Keratinocyte (primary cell): ENCODE data around the gene PRKAG2. TPM values are rescaled to one million over a fixed set of nuclear protein-coding genes. Genes with fewer than 3 reads are reported as not detected.

ENCODE experiments used
- DNase-seq: peaks from one replicate; pipeline ENCODE4 v3.0.0-alpha.2; 2011; ENCODE audit warnings: low read depth, missing footprints, low spot score
- FAIRE-seq: peaks from 2 replicates; lab custom pipeline; 2011; peaks lifted over from hg19 to GRCh38; lab: Jason Lieb, UNC
- H2AFZ ChIP-seq: 2 replicates; pipeline ENCODE4 v1.6.0; 2012; ENCODE audit warnings: low read length, control low read depth, inconsistent platforms; ENCODE audit not compliant: control insufficient read depth
- H3K27ac ChIP-seq: 2 replicates; pipeline ENCODE4 v1.5.1; 2011; ENCODE audit warnings: low read length; ENCODE audit not compliant: control insufficient read depth, insufficient read depth
- H3K27me3 ChIP-seq: 3 replicates; pipeline ENCODE4 v1.6.0; 2011; ENCODE audit warnings: low read length; ENCODE audit not compliant: control insufficient read depth, insufficient read depth; ENCODE audit errors: extremely low read depth
- H3K36me3 ChIP-seq, 2 experiments: 2 replicates in 1 of 2; 3 replicates in 1 of 2; pipeline ENCODE4 v1.5.1; 2011; ENCODE audit warnings: low read length in 2 of 2, mild to moderate bottlenecking in 1 of 2; ENCODE audit not compliant: control insufficient read depth in 2 of 2, insufficient read depth in 2 of 2; ENCODE audit errors: extremely low read depth in 1 of 2
- H3K4me1 ChIP-seq: 3 replicates; pipeline ENCODE4 v1.5.1; 2011; ENCODE audit warnings: low read length; ENCODE audit not compliant: control insufficient read depth, insufficient read depth; ENCODE audit errors: extremely low read depth
- H3K4me2 ChIP-seq: 3 replicates; pipeline ENCODE4 v1.6.0; 2011; ENCODE audit warnings: low read depth, low read length; ENCODE audit not compliant: control insufficient read depth, insufficient read depth; ENCODE audit errors: extremely low read depth
- H3K4me3 ChIP-seq, 3 experiments: fragments of 200-600 bp in 1 of 3; sonication (generic) in 1 of 3; 2 replicates in 2 of 3; 3 replicates in 1 of 3; pipeline ENCODE4 v1.5.1; 2011 to 2016; ENCODE audit warnings: low read length in 3 of 3, mild to moderate bottlenecking in 3 of 3, control low read depth in 2 of 3, inconsistent platforms in 1 of 3, low read depth in 1 of 3, mixed read lengths in 1 of 3, mixed run types in 1 of 3, moderate library complexity in 1 of 3; ENCODE audit not compliant: control insufficient read depth in 2 of 3, insufficient read depth in 2 of 3; ENCODE audit errors: extremely low read depth in 1 of 3
- H3K79me2 ChIP-seq: 2 replicates; pipeline ENCODE4 v1.6.0; 2012; ENCODE audit warnings: low read length; ENCODE audit not compliant: control insufficient read depth, insufficient read depth
- H3K9ac ChIP-seq: 3 replicates; pipeline ENCODE4 v1.6.0; 2011; ENCODE audit warnings: low read length; ENCODE audit not compliant: control insufficient read depth, insufficient read depth; ENCODE audit errors: extremely low read depth
- H3K9me1 ChIP-seq: 3 replicates; pipeline ENCODE4 v1.6.0; 2011; ENCODE audit warnings: low read length; ENCODE audit not compliant: control insufficient read depth, insufficient read depth; ENCODE audit errors: extremely low read depth
- H3K9me3 ChIP-seq: 2 replicates; pipeline ENCODE4 v1.5.1; 2012; ENCODE audit warnings: low read depth, low read length; ENCODE audit not compliant: control insufficient read depth
- H4K20me1 ChIP-seq: 3 replicates; pipeline ENCODE4 v1.6.0; 2011; ENCODE audit warnings: low read length; ENCODE audit not compliant: control insufficient read depth, insufficient read depth; ENCODE audit errors: extremely low read depth
- EZH2 ChIP-seq: IDR thresholded peaks from one replicate; pipeline ENCODE4 v1.6.1; 2012; ENCODE audit warnings: inconsistent platforms, mild to moderate bottlenecking, low read length, moderate library complexity
- dilution Hi-C: fragments of 300-500 bp; cut with MboI; formaldehyde crosslinking; loops from one replicate; pipeline ENCODE4 v1.7.0; 2020; ENCODE audit warnings: low sequenced_read_pairs; ENCODE audit not compliant: extremely low pct_ligation_motif_present
- polyA plus RNA-seq, 5 experiments: library from polyadenylated mRNA; depleted of rRNA in 3 of 5; stranded (reverse) in 3 of 5; stranded (forward) in 1 of 5; unstranded in 1 of 5; fragments of >200 nt; gene quantifications; 1 replicate in 1 of 5; 2 replicates in 3 of 5; 3 replicates in 1 of 5; pipeline versions ENCODE4 v1.2.1 to v1.2.3, GENCODE V29; 2011 to 2012; ENCODE audit warnings: missing spikeins in 2 of 5, low read depth in 1 of 5, low replicate concordance in 1 of 5
- TF ChIP-seq, protein P1 (sequence below), 3 experiments: IDR thresholded peaks in 1 of 3; conservative IDR thresholded peaks in 1 of 3; optimal IDR thresholded peaks in 1 of 3; 2 replicates in 2 of 3; 3 replicates in 1 of 3; pipeline versions ENCODE3 to v1.5.1; 2011; ENCODE audit warnings: low read length in 3 of 3, mild to moderate bottlenecking in 3 of 3, moderate library complexity in 2 of 3, control low read depth in 1 of 3, inconsistent platforms in 1 of 3; ENCODE audit not compliant: insufficient read depth in 2 of 3; ENCODE audit errors: extremely low read depth in 1 of 3

The PRKAG2 gene
- polyA plus RNA-seq, 1 donor (not counting 4 experiments of a cell fraction or from before 2014, with no cell fraction given): 39.5 TPM

DNA sequence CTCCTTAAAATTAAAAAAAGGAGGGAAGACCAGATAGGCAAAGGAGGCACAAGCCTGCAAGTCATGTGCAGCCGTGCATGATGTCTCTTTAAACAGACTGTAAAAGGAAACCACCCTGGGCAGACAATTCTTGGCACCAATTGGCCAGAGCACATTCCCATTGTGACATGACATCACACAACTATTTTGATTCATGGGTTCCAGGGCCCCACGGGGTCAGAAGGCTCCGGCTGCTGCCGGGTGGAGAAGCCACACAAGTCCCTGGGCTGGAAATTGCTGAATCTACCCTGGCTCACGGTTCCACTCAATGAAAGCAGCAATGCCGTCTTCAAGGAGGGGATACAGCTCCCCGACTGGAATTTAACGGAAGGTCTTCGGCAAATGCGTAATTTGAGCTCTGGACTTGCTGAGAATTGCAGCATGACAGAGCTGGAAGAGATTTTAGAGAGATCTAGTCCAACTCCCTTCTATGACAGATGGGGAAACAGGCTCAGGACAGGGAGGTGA, 140.5 kb downstream of the PRKAG2 start:
- Histone ChIP-seq H3K79me2 (no peaks in the 10 kb centered on the region), H4K20me1 (no peaks in the 10 kb centered on the region), H2AFZ (peak overlapping the region; percentile 69), H3K27me3 (no peaks in the 10 kb centered on the region), H3K4me1 (peaks cover 11% of the 10 kb centered on the region), H3K9ac (peak overlapping the region; percentile 17), H3K4me3 (peak overlapping the region in 2 of 3 experiments; percentile 11 to 39), H3K9me1 (no peaks in the 10 kb centered on the region), H3K4me2 (peak overlapping the region; percentile 63), H3K27ac (peak overlapping the region; percentile 6), H3K9me3 (peaks cover 3% of the 10 kb centered on the region), H3K36me3 (no peaks in the 10 kb centered on the region)
- no peak for TF ChIP-seq EZH2
- TF ChIP-seq, protein P1, sequence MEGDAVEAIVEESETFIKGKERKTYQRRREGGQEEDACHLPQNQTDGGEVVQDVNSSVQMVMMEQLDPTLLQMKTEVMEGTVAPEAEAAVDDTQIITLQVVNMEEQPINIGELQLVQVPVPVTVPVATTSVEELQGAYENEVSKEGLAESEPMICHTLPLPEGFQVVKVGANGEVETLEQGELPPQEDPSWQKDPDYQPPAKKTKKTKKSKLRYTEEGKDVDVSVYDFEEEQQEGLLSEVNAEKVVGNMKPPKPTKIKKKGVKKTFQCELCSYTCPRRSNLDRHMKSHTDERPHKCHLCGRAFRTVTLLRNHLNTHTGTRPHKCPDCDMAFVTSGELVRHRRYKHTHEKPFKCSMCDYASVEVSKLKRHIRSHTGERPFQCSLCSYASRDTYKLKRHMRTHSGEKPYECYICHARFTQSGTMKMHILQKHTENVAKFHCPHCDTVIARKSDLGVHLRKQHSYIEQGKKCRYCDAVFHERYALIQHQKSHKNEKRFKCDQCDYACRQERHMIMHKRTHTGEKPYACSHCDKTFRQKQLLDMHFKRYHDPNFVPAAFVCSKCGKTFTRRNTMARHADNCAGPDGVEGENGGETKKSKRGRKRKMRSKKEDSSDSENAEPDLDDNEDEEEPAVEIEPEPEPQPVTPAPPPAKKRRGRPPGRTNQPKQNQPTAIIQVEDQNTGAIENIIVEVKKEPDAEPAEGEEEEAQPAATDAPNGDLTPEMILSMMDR (optimal IDR thresholded peaks at IDR 0.05 in 1 of 3, IDR thresholded peaks at IDR 0.05 in 1 of 3, conservative IDR thresholded peaks at IDR 0.05 in 1 of 3; ENCODE audit: extremely low read depth in 1 of 3, insufficient read depth in 2 of 3, low read length in 3 of 3): peak in 2 of 3 experiments; percentile 43 to 53
- dilution Hi-C loops: no loop called here
- FAIRE-seq (peak; percentile 39), DNase-seq (no peak)

DNA sequence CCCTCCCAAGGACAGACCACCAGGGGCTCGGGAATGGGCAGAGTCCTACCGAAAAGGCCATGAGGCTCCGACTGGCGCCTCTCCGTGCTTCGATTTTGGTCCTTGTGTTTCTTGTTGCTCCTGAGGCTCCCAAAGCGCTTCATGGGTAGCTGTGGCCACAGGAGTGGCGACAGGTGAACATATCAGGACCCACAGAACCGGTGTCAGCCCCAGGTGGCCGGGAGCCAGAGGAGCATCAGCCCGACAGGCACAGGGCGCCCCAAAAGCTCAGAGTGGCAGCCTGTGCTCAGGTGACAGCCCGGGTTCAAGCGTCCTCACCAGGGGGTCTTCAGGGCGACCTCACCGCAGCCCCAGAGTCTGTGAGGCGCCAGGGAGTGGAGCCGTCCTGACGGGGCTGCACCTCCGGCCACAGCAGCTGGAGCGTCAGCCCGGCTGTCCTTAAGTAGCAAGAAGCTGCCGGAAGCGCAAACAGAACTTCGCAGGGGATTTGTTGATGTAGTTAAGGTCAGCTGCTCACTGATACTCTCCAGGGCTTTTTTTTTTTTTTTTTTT, 141.0 kb downstream of the PRKAG2 start:
- no peak overlapping the region for H3K9ac ChIP-seq
- no peak overlapping the region for H3K27ac ChIP-seq
- FAIRE-seq (no peak), DNase-seq (no peak)
- no peaks in the 10 kb centered on the region for H4K20me1 ChIP-seq
- dilution Hi-C loops: no loop called here
- H3K9me3 ChIP-seq: peaks cover 3% of the 10 kb centered on the region
- H3K9me1 ChIP-seq: no peaks in the 10 kb centered on the region
- no peaks in the 10 kb centered on the region for H3K27me3 ChIP-seq
- H3K4me1 ChIP-seq: peaks cover 11% of the 10 kb centered on the region
- H2AFZ ChIP-seq: no peak overlapping the region
- H3K4me2 ChIP-seq: peak overlapping the region; percentile 63
- H3K4me3 ChIP-seq: peak overlapping the region in 2 of 3 experiments; percentile 11 to 39
- H3K36me3 ChIP-seq: no peaks in the 10 kb centered on the region
- no peak for TF ChIP-seq EZH2
- TF ChIP-seq, protein P1 (optimal IDR thresholded peaks at IDR 0.05 in 1 of 3, IDR thresholded peaks at IDR 0.05 in 1 of 3, conservative IDR thresholded peaks at IDR 0.05 in 1 of 3; ENCODE audit: extremely low read depth in 1 of 3, insufficient read depth in 2 of 3, low read length in 3 of 3): no peak
- H3K79me2 ChIP-seq: no peaks in the 10 kb centered on the region
